Nephron progenitor cell (in vitro differentiated cells): Measurements from ENCODE around the gene STAT3.
"Not testable (repeated sequence)": the region's sequence is repeated elsewhere in the genome, so short reads cannot be mapped to it uniquely, and the experiment has no call there.

Experiments
- DNase-seq: peaks from one replicate; pipeline ENCODE4 v3.0.0; 2021
- H3K27ac Mint-ChIP-seq: 2 replicates; pipeline ENCODE4 v1.8.0; 2021; ENCODE audit warnings: mild to moderate bottlenecking, moderate library complexity, mixed read lengths
- H3K27me3 Mint-ChIP-seq: 2 replicates; pipeline ENCODE4 v1.8.0; 2021; ENCODE audit warnings: mild to moderate bottlenecking, low read depth, mixed read lengths; ENCODE audit not compliant: poor library complexity
- H3K36me3 Mint-ChIP-seq: 2 replicates; pipeline ENCODE4 v1.8.0; 2021; ENCODE audit warnings: low read depth, mixed read lengths
- H3K4me1 Mint-ChIP-seq: 2 replicates; pipeline ENCODE4 v1.8.0; 2021; ENCODE audit warnings: mixed read lengths
- H3K4me3 Mint-ChIP-seq: 2 replicates; pipeline ENCODE4 v1.8.0; 2021; ENCODE audit warnings: mild to moderate bottlenecking, moderate library complexity, mixed read lengths
- H3K9me3 Mint-ChIP-seq: 2 replicates; pipeline ENCODE4 v1.8.0; 2021; ENCODE audit warnings: mild to moderate bottlenecking, moderate library complexity, mixed read lengths
- CTCF ChIP-seq: fragments of 200-600 bp; sonication (generic); IDR thresholded peaks from 2 replicates; pipeline ENCODE4 v1.5.0; 2021; ENCODE audit warnings: antibody characterized with exemption

Gene STAT3

GRCh38 chr17:42421136-42421506, 32.9 kb upstream of the STAT3 start:
- peaks cover 67% of the 10 kb centered on the region for H3K27me3 Mint-ChIP-seq
- H3K4me1 Mint-ChIP-seq, result peaks cover 30% of the 10 kb centered on the region
- no peak for DNase-seq
- no peaks in the 10 kb centered on the region for H3K9me3 Mint-ChIP-seq
- no peaks in the 10 kb centered on the region for H3K36me3 Mint-ChIP-seq
- no peak for TF ChIP-seq CTCF
- peak overlapping the region; percentile 84 for H3K4me3 Mint-ChIP-seq
- no peak overlapping the region for H3K27ac Mint-ChIP-seq

- not testable (repeated sequence) for H3K4me3 Mint-ChIP-seq, DNase-seq, H3K36me3 Mint-ChIP-seq, H3K9me3 Mint-ChIP-seq, H3K27ac Mint-ChIP-seq
- H3K4me1 Mint-ChIP-seq, result peaks cover 21% of the 10 kb centered on the region
- peaks cover 37% of the 10 kb centered on the region for H3K27me3 Mint-ChIP-seq
Observed at GRCh38 chr17:42417981-42418380, 29.7 kb upstream of the STAT3 start.

- no peak overlapping the region for H3K4me3 Mint-ChIP-seq
- H3K27me3 Mint-ChIP-seq, result peaks cover 6% of the 10 kb centered on the region
- no peak for TF ChIP-seq CTCF
Observed at GRCh38 chr17:42414704-42415409, 26.6 kb upstream of the STAT3 start.

DNA sequence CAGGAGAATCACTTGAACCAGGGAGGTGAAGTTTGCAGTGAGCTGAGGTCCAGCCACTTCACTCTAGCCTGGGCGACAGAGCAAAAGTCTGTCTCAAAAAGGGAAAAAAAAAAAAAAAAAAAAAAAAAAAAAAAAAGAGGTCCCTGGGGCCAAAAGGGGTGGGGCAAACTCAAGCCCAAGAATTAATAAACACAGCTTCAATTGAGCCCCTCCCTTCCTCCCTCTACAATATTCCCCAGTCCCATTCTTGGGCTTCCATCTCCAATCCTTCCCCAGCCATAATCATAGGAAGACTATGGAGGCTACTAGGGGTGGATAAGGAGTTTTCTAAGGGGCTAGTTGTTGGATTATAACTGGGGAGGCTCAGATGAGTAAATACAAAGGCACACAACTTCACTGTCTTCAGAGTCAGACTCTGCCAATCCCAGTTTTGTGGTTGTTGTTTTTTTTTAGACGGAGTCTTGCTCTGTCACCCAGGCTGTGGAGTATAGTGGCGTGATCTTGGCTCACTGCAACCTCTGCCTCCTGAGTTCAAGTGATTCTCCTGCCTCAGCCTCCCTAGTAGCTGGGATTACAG, 25.3 kb upstream of the STAT3 start:
- no peak for DNase-seq
- Mint-ChIP-seq H3K27ac (no peak overlapping the region), H3K4me3 (no peak overlapping the region), H3K36me3 (no peaks in the 10 kb centered on the region), H3K27me3 (no peaks in the 10 kb centered on the region), H3K9me3 (no peaks in the 10 kb centered on the region), H3K4me1 (no peaks in the 10 kb centered on the region)
- TF ChIP-seq CTCF, result no peak

More at GRCh38 chr17:42414704-42415409, 26.6 kb upstream of the STAT3 start:
- no peak overlapping the region for H3K27ac Mint-ChIP-seq
- no peaks in the 10 kb centered on the region for H3K9me3 Mint-ChIP-seq
- no peak for DNase-seq
- peaks cover 4% of the 10 kb centered on the region for H3K4me1 Mint-ChIP-seq
- no peaks in the 10 kb centered on the region for H3K36me3 Mint-ChIP-seq

- H3K27me3 Mint-ChIP-seq, result no peaks in the 10 kb centered on the region
- no peaks in the 10 kb centered on the region for H3K36me3 Mint-ChIP-seq
- H3K9me3 Mint-ChIP-seq, result no peaks in the 10 kb centered on the region
- DNase-seq, result no peak
- H3K4me3 Mint-ChIP-seq, result no peak overlapping the region
- no peak for TF ChIP-seq CTCF
- H3K4me1 Mint-ChIP-seq, result peaks cover 11% of the 10 kb centered on the region
- H3K27ac Mint-ChIP-seq, result no peak overlapping the region
Observed at GRCh38 chr17:42411905-42412679, 23.9 kb upstream of the STAT3 start.

DNA sequence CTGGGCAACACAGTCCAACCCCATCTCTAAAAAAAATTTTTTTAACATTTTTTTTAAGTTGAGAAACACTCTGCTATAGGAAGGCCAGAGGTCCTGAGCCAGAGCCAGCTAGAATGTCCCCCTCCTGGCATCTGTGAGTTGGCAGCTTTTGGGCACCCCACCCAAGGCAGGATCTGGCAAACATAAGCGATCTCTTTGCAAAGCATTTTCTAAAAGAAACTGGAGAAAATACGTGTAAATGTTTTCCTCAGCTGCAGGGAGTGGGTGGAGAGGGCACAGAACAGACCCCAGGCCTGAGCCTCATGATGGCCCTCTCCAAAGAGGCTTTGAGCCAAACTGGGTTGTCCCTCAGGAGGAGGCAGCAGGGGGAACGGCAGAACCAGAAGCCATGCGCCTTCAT, 23.1 kb upstream of the STAT3 start:
- TF ChIP-seq CTCF, result no peak
- Mint-ChIP-seq H3K27ac (no peak overlapping the region), H3K9me3 (no peaks in the 10 kb centered on the region), H3K27me3 (peaks cover 4% of the 10 kb centered on the region), H3K4me1 (peaks cover 18% of the 10 kb centered on the region), H3K4me3 (no peak overlapping the region), H3K36me3 (no peaks in the 10 kb centered on the region)
- no peak for DNase-seq
